Measurements from ENCODE around the gene ZBTB43. TPM values are rescaled to one million over a fixed set of nuclear protein-coding genes. Genes with fewer than 3 reads are reported as not detected.

ZBTB43 gene
- total RNA-seq, 2 donors from 2014 or later = 17.5 to 34.0 TPM

GRCh38 chr9:126875756-126876510 lies 71.1 kb downstream of the ZBTB43 start:
- no peak for DNase-seq
- ATAC-seq = no peak
- intact Hi-C loops (cut with DNase I) = no loop called here

DNA sequence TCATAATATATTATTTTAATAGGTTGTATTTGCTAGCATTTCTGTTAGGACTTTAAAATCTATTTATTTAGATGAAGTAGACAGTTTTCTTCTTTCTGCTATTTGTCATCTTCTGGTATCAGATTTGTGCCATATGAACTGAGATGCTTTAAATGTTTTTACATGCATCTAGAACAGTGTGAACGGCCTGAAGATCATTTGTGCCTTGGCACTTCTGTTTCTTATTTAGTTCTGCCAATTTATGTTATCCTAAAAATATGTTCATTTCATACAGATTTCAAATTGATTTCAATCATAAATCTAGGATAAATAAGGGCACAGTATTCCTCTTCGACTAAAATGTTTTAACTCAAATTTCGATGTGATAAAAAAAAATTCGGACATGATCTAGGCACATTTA lies 71.7 kb downstream of the ZBTB43 start:
- intact Hi-C loops (cut with DNase I) = no loop called here
- DNase-seq (no peak), ATAC-seq (no peak)

GRCh38 chr9:126877418-126877817 lies 72.6 kb downstream of the ZBTB43 start:
- DNase-seq = no peak
- intact Hi-C loops (cut with DNase I) = no loop called here
- no peak for ATAC-seq

- DNase-seq (no peak), ATAC-seq (no peak)
- intact Hi-C loops (cut with DNase I) = no loop called here
Observed at GRCh38 chr9:126879288-126879687, 74.4 kb downstream of the ZBTB43 start.

- no peak for DNase-seq
- no peak for ATAC-seq
Observed at GRCh38 chr9:126880226-126880946, 75.5 kb downstream of the ZBTB43 start.

GRCh38 chr9:126880947-126881332 lies 76.1 kb downstream of the ZBTB43 start:
- peak; percentile 52 to 88 for ATAC-seq
- intact Hi-C loops (cut with DNase I) = no loop called here
- DNase-seq = no peak

More at GRCh38 chr9:126880226-126880946, 75.5 kb downstream of the ZBTB43 start:
- intact Hi-C loops (cut with DNase I) = no loop called here

GRCh38 chr9:126882746-126883145 lies 77.9 kb downstream of the ZBTB43 start:
- intact Hi-C loops (cut with DNase I) = no loop called here
- no peak for ATAC-seq
- no peak for DNase-seq

DNA sequence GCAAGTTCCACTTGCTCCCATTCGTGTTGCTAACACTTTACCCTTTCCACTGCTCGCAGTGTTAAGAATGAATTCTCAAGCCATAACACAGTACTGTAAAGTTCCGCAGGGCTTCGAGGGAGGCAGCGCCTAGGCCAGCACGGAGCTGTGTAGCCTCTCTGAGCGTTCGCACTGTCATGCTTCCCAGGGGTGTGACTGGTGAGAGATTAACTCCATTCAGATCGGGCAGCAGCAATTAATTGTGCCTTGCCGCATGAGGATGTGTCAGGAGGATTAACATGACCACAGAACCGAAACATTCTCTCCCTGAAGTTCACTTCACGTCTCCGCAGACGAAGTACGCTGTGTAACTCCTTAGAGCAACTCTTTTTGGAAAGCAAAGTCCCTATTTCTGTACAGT lies 78.8 kb downstream of the ZBTB43 start:
- intact Hi-C loops (cut with DNase I) = no loop called here
- ATAC-seq (peak in 1 of 2 donors; percentile 45), DNase-seq (no peak)

DNA sequence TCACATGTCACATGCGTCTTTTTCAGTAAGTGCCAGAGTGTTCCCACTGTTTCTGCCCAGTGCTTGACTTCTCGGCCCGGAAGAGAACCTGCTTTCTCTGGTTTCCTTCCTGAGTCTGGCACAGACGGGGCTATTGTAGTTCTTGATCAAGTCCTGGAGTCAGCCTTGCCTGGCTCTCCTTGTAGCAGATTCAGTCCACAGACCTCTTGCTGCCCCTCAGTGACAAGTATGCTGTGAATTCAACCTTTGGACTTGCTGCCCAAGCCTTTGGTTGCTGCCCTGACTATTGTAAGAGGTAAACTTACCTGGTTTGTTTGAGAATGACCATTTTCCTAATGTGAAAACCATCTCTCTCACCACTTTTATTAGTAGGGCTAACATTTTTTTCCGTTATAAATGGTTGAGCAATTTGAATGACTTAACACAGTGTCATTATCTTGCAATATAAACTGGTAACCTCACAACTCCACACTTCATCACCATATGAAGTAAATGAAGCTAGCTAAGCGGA lies 80.3 kb downstream of the ZBTB43 start:
- peak in 1 of 2 donors; percentile 19 for ATAC-seq
- intact Hi-C loops (cut with DNase I) = no loop called here
- DNase-seq = no peak

DNA sequence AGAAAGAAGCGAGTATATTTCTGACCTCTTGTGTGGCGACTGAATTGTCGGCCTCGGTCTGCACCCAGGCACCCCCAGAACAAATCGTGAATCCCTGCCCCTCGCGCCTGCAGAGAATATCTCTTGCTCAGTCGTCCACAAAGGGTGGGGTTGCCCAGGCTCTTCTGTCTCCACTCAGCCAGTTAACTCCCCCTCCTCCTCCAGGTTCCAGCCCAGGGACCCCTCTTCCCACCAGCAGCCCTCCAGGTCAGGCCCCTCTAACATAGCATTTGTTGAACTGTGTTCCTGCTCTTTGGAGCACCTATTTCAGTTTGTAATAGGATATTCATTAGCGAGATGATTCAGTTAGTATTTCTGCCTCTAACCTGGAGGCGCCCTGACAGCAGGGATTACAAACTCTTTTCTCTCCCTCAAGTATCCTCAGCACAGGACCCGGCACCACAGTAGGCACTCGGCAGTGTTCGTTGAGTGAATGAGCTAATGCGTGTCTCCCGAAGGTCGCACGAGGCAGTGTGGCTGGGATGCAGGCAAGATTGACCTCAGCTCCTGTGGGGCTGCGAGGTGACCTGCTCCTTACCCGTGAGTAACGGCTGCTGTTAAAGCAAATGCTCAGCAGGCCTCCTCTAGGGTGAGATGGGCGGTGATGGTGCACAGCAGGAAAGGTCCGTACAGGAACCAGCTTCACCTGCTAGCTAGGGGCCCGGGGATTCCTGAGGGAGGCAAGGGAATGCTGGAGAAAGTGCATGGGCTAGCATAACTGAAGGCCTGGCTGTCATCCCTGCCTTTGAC lies 81.4 kb downstream of the ZBTB43 start:
- no peak for ATAC-seq
- DNase-seq = no peak
- intact Hi-C loops (cut with DNase I) = no loop called here

- intact Hi-C loops (cut with DNase I) = no loop called here
- ATAC-seq = no peak
- DNase-seq = no peak
Observed at GRCh38 chr9:126886897-126887296, 82.1 kb downstream of the ZBTB43 start.

Other genes with a start within 250 kb of the ZBTB43 start
- gene LMX1B, start 191.1 kb upstream of the ZBTB43 start, total RNA-seq = 1 to 10 TPM in 1 of 2 donors, under 1 TPM in 1; 0.81 to 1.8 TPM
- gene ZBTB34, start 55.6 kb downstream of the ZBTB43 start, total RNA-seq = 1 to 10 TPM; 5.2 to 5.6 TPM
- gene RALGPS1, start 109.7 kb downstream of the ZBTB43 start, total RNA-seq = 10 to 100 TPM; 12.5 TPM